H1 (cell line): ENCODE data around the gene EGR2. TPM values are rescaled to one million over a fixed set of nuclear protein-coding genes. Genes with fewer than 3 reads are reported as not detected.

Experiments used
- CTCF ChIA-PET: fragments of 300-600 bp; sonication (Branson Sonifier 250); formaldehyde crosslinking; loops from one replicate; lab custom pipeline; 2021; ENCODE audit not compliant: partially characterized antibody; lab: Charles Lee
- POLR2A ChIA-PET: fragments of 300-600 bp; sonication (Branson Sonifier 250); formaldehyde crosslinking; loops from one replicate; lab custom pipeline; 2021; ENCODE audit warnings: inconsistent platforms; ENCODE audit not compliant: partially characterized antibody; lab: Charles Lee
- DNase-seq, 2 experiments: peaks; one replicate each; pipeline versions ENCODE4 v3.0.0 to v3.0.0-alpha.2; 2010 to 2022; ENCODE audit warnings: low spot score in 2 of 2, low read depth in 1 of 2, mixed read lengths in 1 of 2
- FAIRE-seq: peaks from 2 replicates; lab custom pipeline; 2011; peaks lifted over from hg19 to GRCh38; lab: Jason Lieb, UNC
- H2AFZ ChIP-seq: 2 replicates; pipeline ENCODE4 v1.8.1; 2012; ENCODE audit warnings: low read length, inconsistent platforms
- H2AK5ac ChIP-seq: 2 replicates; pipeline ENCODE4 v1.6.1; 2013; ENCODE audit warnings: low read depth, low read length
- H2BK120ac ChIP-seq: replicated peaks from 2 replicates; pipeline ENCODE3; 2013; ENCODE audit warnings: low read depth, low read length, inconsistent platforms
- H2BK12ac ChIP-seq: 2 replicates; pipeline ENCODE4 v1.6.1; 2013; ENCODE audit warnings: low read depth, low read length
- H2BK15ac ChIP-seq: 2 replicates; pipeline ENCODE4 v1.6.1; 2013; ENCODE audit warnings: low read length
- H2BK20ac ChIP-seq: 2 replicates; pipeline ENCODE4 v1.6.1; 2013; ENCODE audit warnings: low read length
- H2BK5ac ChIP-seq: 2 replicates; pipeline ENCODE4 v1.6.1; 2013; ENCODE audit warnings: low read depth, low read length
- H3K14ac ChIP-seq: 2 replicates; pipeline ENCODE4 v1.6.1; 2013; ENCODE audit warnings: inconsistent platforms; ENCODE audit not compliant: insufficient read length
- H3K18ac ChIP-seq: 2 replicates; pipeline ENCODE4 v1.6.1; 2013; ENCODE audit warnings: low read length; ENCODE audit errors: extremely low read depth
- H3K23ac ChIP-seq: 2 replicates; pipeline ENCODE4 v1.6.1; 2013; ENCODE audit warnings: inconsistent platforms; ENCODE audit not compliant: insufficient read length
- H3K23me2 ChIP-seq: 2 replicates; pipeline ENCODE4 v1.6.1; 2013; ENCODE audit warnings: low read depth, low read length
- H3K27ac ChIP-seq: 2 replicates; pipeline ENCODE4 v1.6.1; 2011; ENCODE audit warnings: low read depth, low read length, inconsistent platforms
- H3K27me3 ChIP-seq, 4 experiments: replicated peaks in 1 of 4; 1 replicate in 1 of 4; 2 replicates in 3 of 4; pipeline versions ENCODE4 v1.6.1 to v1.8.1; 2011 to 2013; ENCODE audit warnings: low read length in 3 of 4, mild to moderate bottlenecking in 3 of 4, inconsistent platforms in 2 of 4, mixed read lengths in 2 of 4, moderate library complexity in 1 of 4; ENCODE audit not compliant: control insufficient read depth in 3 of 4, insufficient read depth in 3 of 4; ENCODE audit errors: extremely low read depth in 1 of 4
- H3K36me3 ChIP-seq, 4 experiments: 2 replicates each; pipeline versions ENCODE4 v1.6.1 to v1.8.1; 2011 to 2013; ENCODE audit warnings: mild to moderate bottlenecking in 4 of 4, low read length in 3 of 4, moderate library complexity in 2 of 4, control low read depth in 1 of 4, inconsistent platforms in 1 of 4; ENCODE audit not compliant: insufficient read depth in 4 of 4, control insufficient read depth in 2 of 4
- H3K4ac ChIP-seq: replicated peaks from 2 replicates; pipeline ENCODE3; 2013; ENCODE audit warnings: low read length, low read depth, mixed read lengths, inconsistent platforms; ENCODE audit not compliant: insufficient read length
- H3K4me1 ChIP-seq, 4 experiments: replicated peaks in 1 of 4; 1 replicate in 1 of 4; 2 replicates in 3 of 4; pipeline versions ENCODE4 v1.6.1 to v1.8.1; 2011 to 2013; ENCODE audit warnings: low read length in 3 of 4, inconsistent platforms in 2 of 4, mixed read lengths in 1 of 4; ENCODE audit not compliant: insufficient read depth in 4 of 4, control insufficient read depth in 3 of 4
- H3K4me2 ChIP-seq, 2 experiments: 2 replicates each; pipeline versions ENCODE4 v1.6.1 to v1.8.1; 2011 to 2013; ENCODE audit warnings: low read depth in 2 of 2, low read length in 2 of 2, control low read depth in 1 of 2, inconsistent platforms in 1 of 2, mild to moderate bottlenecking in 1 of 2; ENCODE audit not compliant: insufficient read depth in 1 of 2
- H3K4me3 ChIP-seq, 4 experiments: fragments of 200-600, 300-600 bp in 1 of 4; sonication (generic), shearing (Covaris generic), sonication (Bioruptor Twin) in 1 of 4; 2 replicates each; pipeline versions ENCODE4 v1.5.1 to v1.8.1; 2011 to 2016; ENCODE audit warnings: low read length in 4 of 4, low read depth in 3 of 4, control low read depth in 2 of 4, inconsistent platforms in 2 of 4, mild to moderate bottlenecking in 2 of 4, mixed read lengths in 1 of 4, moderate library complexity in 1 of 4; ENCODE audit not compliant: insufficient read depth in 2 of 4; ENCODE audit errors: extremely low read depth in 1 of 4
- H3K56ac ChIP-seq: replicated peaks from 2 replicates; pipeline ENCODE3; 2013; ENCODE audit warnings: low read depth, mild to moderate bottlenecking, mixed read lengths, low read length, inconsistent platforms; ENCODE audit not compliant: insufficient read length
- H3K79me1 ChIP-seq: 2 replicates; pipeline ENCODE4 v1.6.1; 2013; ENCODE audit warnings: low read depth, low read length, control low read depth
- H3K79me2 ChIP-seq, 2 experiments: 2 replicates each; pipeline versions ENCODE4 v1.6.1 to v1.8.1; 2012 to 2013; ENCODE audit warnings: low read length in 2 of 2, mild to moderate bottlenecking in 2 of 2, inconsistent platforms in 1 of 2; ENCODE audit not compliant: insufficient read depth in 2 of 2, control insufficient read depth in 1 of 2
- H3K9ac ChIP-seq, 4 experiments: replicated peaks in 1 of 4; 1 replicate in 1 of 4; 2 replicates in 3 of 4; pipeline versions ENCODE4 v1.6.1 to v1.8.1; 2011 to 2013; ENCODE audit warnings: low read depth in 3 of 4, low read length in 3 of 4, control low read depth in 2 of 4, mild to moderate bottlenecking in 2 of 4, moderate library complexity in 2 of 4, inconsistent platforms in 1 of 4; ENCODE audit errors: extremely low read depth in 1 of 4
- H3K9me3 ChIP-seq, 2 experiments: 2 replicates each; pipeline versions ENCODE4 v1.6.1 to v1.8.1; 2012 to 2013; ENCODE audit warnings: mild to moderate bottlenecking in 2 of 2, moderate library complexity in 2 of 2, control low read depth in 1 of 2, inconsistent platforms in 1 of 2, low read depth in 1 of 2, low read length in 1 of 2, mixed read lengths in 1 of 2; ENCODE audit not compliant: insufficient read depth in 2 of 2
- H4K20me1 ChIP-seq, 2 experiments: replicated peaks in 1 of 2; 2 replicates each; pipeline versions ENCODE3 to v1.8.1; 2011 to 2013; ENCODE audit warnings: inconsistent platforms in 2 of 2, low read length in 2 of 2, mild to moderate bottlenecking in 1 of 2; ENCODE audit not compliant: insufficient read depth in 2 of 2, control insufficient read depth in 1 of 2
- H4K5ac ChIP-seq: 2 replicates; pipeline ENCODE4 v1.6.1; 2013; ENCODE audit warnings: low read length, low read depth, mixed read lengths, inconsistent platforms; ENCODE audit not compliant: insufficient read length
- H4K8ac ChIP-seq: 2 replicates; pipeline ENCODE4 v1.8.0; 2013; ENCODE audit warnings: mild to moderate bottlenecking, moderate library complexity, low read length, inconsistent platforms; ENCODE audit not compliant: insufficient read depth; ENCODE audit errors: extremely low read depth
- H4K91ac ChIP-seq: replicated peaks from 2 replicates; pipeline ENCODE3; 2013; ENCODE audit warnings: low read length, mixed read lengths, inconsistent platforms; ENCODE audit not compliant: insufficient read length
- BCL11A ChIP-seq, 2 experiments: IDR thresholded peaks; one replicate each; pipeline ENCODE4 v1.6.1; 2011; ENCODE audit warnings: low read depth in 2 of 2, low read length in 2 of 2, mild to moderate bottlenecking in 2 of 2
- PHF8 ChIP-seq: fragments of 200-600 bp; sonication (generic); conservative IDR thresholded peaks from 2 replicates; pipeline ENCODE4 v1.7.1; 2012; ENCODE audit warnings: low read depth, mild to moderate bottlenecking, inconsistent platforms, low read length, moderate library complexity
- POLR2A ChIP-seq, 2 experiments: IDR thresholded peaks; 1 replicate in 1 of 2; 2 replicates in 1 of 2; pipeline ENCODE4 v1.6.1; 2011; ENCODE audit warnings: low read depth in 2 of 2, low read length in 2 of 2, mild to moderate bottlenecking in 2 of 2; ENCODE audit errors: control extremely low read depth in 1 of 2
- WGBS, 2 experiments: shearing (Covaris generic) in 1 of 2; methylation state at CpG; one replicate each; pipeline versions ENCODE4 v1.1.6 to v1.1.7; 2013 to 2015; ENCODE audit warnings: low lambda C conversion rate in 2 of 2, mixed read lengths in 2 of 2, inconsistent platforms in 1 of 2, low coverage in 1 of 2, missing lambda C conversion rate in 1 of 2; ENCODE audit not compliant: insufficient replicate concordance in 2 of 2, insufficient coverage in 1 of 2, insufficient read length in 1 of 2; ENCODE audit errors: extremely low coverage in 1 of 2, missing lambda C conversion rate in 1 of 2; 5-methylcytosine and 5-hydroxymethylcytosine counted together
- polyA plus RNA-seq, 7 experiments: library from polyadenylated mRNA; depleted of rRNA in 3 of 7; stranded (reverse) in 5 of 7; unstranded in 2 of 7; fragments of >200 nt in 5 of 7; fragments of 200-250 nt in 2 of 7; gene quantifications; 1 replicate in 5 of 7; 2 replicates in 1 of 7; 4 replicates in 1 of 7; pipeline versions ENCODE4 v1.2.1 to v1.2.3, GENCODE V29; 2011 to 2013; ENCODE audit warnings: missing spikeins in 2 of 7, mixed read lengths in 2 of 7
- total RNA-seq: library from RNA; stranded (reverse); fragmentation: NEBNext Ultra II Directional; extraction: Animal tissue kit (Norgen Biotek cat#: 25700); gene quantifications from 2 replicates; pipeline ENCODE4 v1.2.1, GENCODE V29; 2021

EGR2 gene
- total and polyA plus RNA-seq, 2 of the 8 experiments (the other 6 are each of a cell fraction or from before 2014, with no cell fraction given): 1.3 to 2.1 TPM

- Histone ChIP-seq H3K9ac (peak overlapping the region in 3 of 4 experiments; percentile 34 to 64 (median 59); a peak in 5 of 7 replicates), H2BK15ac (no peak overlapping the region), H3K23ac (no peak overlapping the region), H4K91ac (no peak overlapping the region), H2AFZ (no peak overlapping the region), H4K5ac (no peak overlapping the region), H2BK12ac (no peak overlapping the region), H3K23me2 (peaks cover 26% of the 10 kb centered on the region), H2BK20ac (no peak overlapping the region), H3K27me3 (peaks cover 18 to 58% (median 51%) of the 10 kb centered on the region in 4 experiments), H3K4me3 (peak overlapping the region; percentile 56 to 81 (median 70)), H2AK5ac (no peak overlapping the region), H3K27ac (no peak overlapping the region), H3K56ac (no peak overlapping the region), H3K36me3 (no peaks in the 10 kb centered on the region), H3K14ac (no peak overlapping the region), H3K18ac (no peak overlapping the region), H3K4ac (no peak overlapping the region), H3K4me1 (peaks cover 0 to 11% (median 4%) of the 10 kb centered on the region in 4 experiments; a peak in 4 of 7 replicates), H2BK120ac (no peak overlapping the region), H3K9me3 (no peaks in the 10 kb centered on the region), H4K20me1 (peaks cover 0 to 13% of the 10 kb centered on the region in 2 experiments), H4K8ac (peak overlapping the region; percentile 60; the same call in 1 of the 2 replicates), H3K79me1 (no peaks in the 10 kb centered on the region), H3K4me2 (peak overlapping the region; percentile 83 to 94), H2BK5ac (no peak overlapping the region), H3K79me2 (no peaks in the 10 kb centered on the region)
- FAIRE-seq (no peak), DNase-seq (peak in 1 of 2 experiments; percentile 67)
- 0 out of 2 replicates have a peak, but pooled peaks have one; percentile 33 for TF ChIP-seq PHF8
- no peak for TF ChIP-seq BCL11A (IDR thresholded peaks at IDR 0.05; ENCODE audit: low read depth in 2 of 2, low read length in 2 of 2)
- peak in 1 of 2 experiments; percentile 39; a peak in 1 of 3 replicates for TF ChIP-seq POLR2A (IDR thresholded peaks at IDR 0.05; ENCODE audit: control extremely low read depth in 1 of 2, low read depth in 2 of 2, low read length in 2 of 2)
- ChIA-PET CTCF (interaction anchor here (0.8 to 6.9 kb wide), 7 partner anchors 9 to 848 kb away, joined by 3 to 94 read pairs (median 5); partner anchors contain the start of gene ADO), POLR2A (interaction anchor here (0.6 to 7.7 kb wide), 4 partner anchors 10 to 233 kb away, joined by 3 to 99 read pairs (median 18); partner anchors contain the start of gene ADO)
- WGBS, 2 experiments: 5% methylated on average over 35 of the region's 54 CpGs; no CpG with 5 or more reads in 1 of the 2 experiments
These were observed 1.3 kb downstream of the EGR2 start for GRCh38 chr10:62814756-62815380.
